ENCODE data around the gene ADGRV1.
"Not testable (repeated sequence)": the region's sequence is repeated elsewhere in the genome, so short reads cannot be mapped to it uniquely, and the experiment has no call there.

ADGRV1 gene

GRCh38 chr5:91059409-91059808 lies 500.8 kb downstream of the ADGRV1 start:
- no peak for TF ChIP-seq CTCF (IDR thresholded peaks at IDR 0.05; ENCODE audit: insufficient read depth, low read depth, low read length, missing control alignments)
- peak; percentile 37 for DNase-seq (ENCODE audit: low read depth)
- H3K4me3 ChIP-seq (ENCODE audit: low read length): no peak overlapping the region

GRCh38 chr5:91061094-91061493 lies 502.5 kb downstream of the ADGRV1 start:
- DNase-seq (ENCODE audit: low read depth): no peak
- no peak overlapping the region for H3K4me3 ChIP-seq (ENCODE audit: low read length)
- no peak for TF ChIP-seq CTCF (IDR thresholded peaks at IDR 0.05; ENCODE audit: insufficient read depth, low read depth, low read length, missing control alignments)

- TF ChIP-seq CTCF (IDR thresholded peaks at IDR 0.05; ENCODE audit: insufficient read depth, low read depth, low read length, missing control alignments): no peak
- H3K4me3 ChIP-seq (ENCODE audit: low read length): no peak overlapping the region
- DNase-seq (ENCODE audit: low read depth): no peak
Measured at GRCh38 chr5:91061946-91062562, 503.5 kb downstream of the ADGRV1 start.

- not testable (repeated sequence) for DNase-seq (ENCODE audit: low read depth); H3K4me3 ChIP-seq (ENCODE audit: low read length)
Measured at GRCh38 chr5:91063098-91063690, 504.6 kb downstream of the ADGRV1 start.

- TF ChIP-seq CTCF (IDR thresholded peaks at IDR 0.05; ENCODE audit: insufficient read depth, low read depth, low read length, missing control alignments): no peak
- no peak for DNase-seq (ENCODE audit: low read depth)
- H3K4me3 ChIP-seq (ENCODE audit: low read length): no peak overlapping the region
Measured at GRCh38 chr5:91065496-91065895, 506.9 kb downstream of the ADGRV1 start.

GRCh38 chr5:91069364-91069763 lies 510.8 kb downstream of the ADGRV1 start:
- H3K4me3 ChIP-seq (ENCODE audit: low read length): no peak overlapping the region
- no peak for DNase-seq (ENCODE audit: low read depth)
- TF ChIP-seq CTCF (IDR thresholded peaks at IDR 0.05; ENCODE audit: insufficient read depth, low read depth, low read length, missing control alignments): no peak

- H3K4me3 ChIP-seq (ENCODE audit: low read length): no peak overlapping the region
- no peak for TF ChIP-seq CTCF (IDR thresholded peaks at IDR 0.05; ENCODE audit: insufficient read depth, low read depth, low read length, missing control alignments)
- DNase-seq (ENCODE audit: low read depth): no peak
Measured at GRCh38 chr5:91070761-91071550, 512.4 kb downstream of the ADGRV1 start.

Data from epithelial cell of esophagus (primary cell).